Left renal pelvis (tissue), 4 donors: Measurements from ENCODE around the gene S1PR5. TPM values are rescaled to one million over a fixed set of nuclear protein-coding genes. Genes with fewer than 3 reads are reported as not detected.
"Not testable (repeated sequence)": the region's sequence is repeated elsewhere in the genome, so short reads cannot be mapped to it uniquely, and the experiment has no call there.

Experiments used
- DNase-seq, 4 donors: peaks; one replicate each; pipeline ENCODE4 v3.0.0-alpha.2; 2013; ENCODE audit warnings: low read depth in 4 of 4, low spot score in 3 of 4
- polyA plus RNA-seq, 4 donors: library from polyadenylated mRNA; unstranded; fragments of 120-200 nt; gene quantifications; one replicate each; pipeline ENCODE4 v1.2.1, GENCODE V29; 2013; ENCODE audit not compliant: insufficient read length in 4 of 4

Gene S1PR5
- polyA plus RNA-seq, 4 donors, result 1.5 to 1.9 (median 1.6) TPM

- DNase-seq, result no peak
These were observed 29.6 kb upstream of the S1PR5 start for GRCh38 chr19:10546817-10547216.

- DNase-seq, result no peak
These were observed 27.6 kb upstream of the S1PR5 start for GRCh38 chr19:10544753-10545251.

GRCh38 chr19:10544242-10544752 lies 27.1 kb upstream of the S1PR5 start:
- no peak for DNase-seq

- no peak for DNase-seq
These were observed 26.4 kb upstream of the S1PR5 start, which contains the start of gene ATG4D for GRCh38 chr19:10543420-10544241. Gene ATG4D (plus strand): TSS chr19:10543904. CDS start chr19:10544091, 187 bp downstream.

- DNase-seq, result no peak
These were observed 25.8 kb upstream of the S1PR5 start for GRCh38 chr19:10543059-10543419.

- DNase-seq, result not testable (repeated sequence)
These were observed 21.8 kb upstream of the S1PR5 start for GRCh38 chr19:10539016-10539415.

GRCh38 chr19:10538204-10538983 lies 21.1 kb upstream of the S1PR5 start:
- no peak for DNase-seq

GRCh38 chr19:10537668-10538067 lies 20.4 kb upstream of the S1PR5 start:
- no peak for DNase-seq

GRCh38 chr19:10535613-10536012 lies 18.4 kb upstream of the S1PR5 start:
- no peak for DNase-seq

GRCh38 chr19:10533646-10534386 lies 16.6 kb upstream of the S1PR5 start:
- DNase-seq, result no peak

- no peak for DNase-seq
These were observed 15.2 kb upstream of the S1PR5 start for GRCh38 chr19:10532457-10532856.

GRCh38 chr19:10526887-10527286 lies 9.6 kb upstream of the S1PR5 start:
- DNase-seq, result not testable (repeated sequence)

GRCh38 chr19:10525636-10526035 lies 8.4 kb upstream of the S1PR5 start:
- no peak for DNase-seq

GRCh38 chr19:10523135-10523636 lies 5.9 kb upstream of the S1PR5 start:
- DNase-seq, result no peak

GRCh38 chr19:10521461-10522171 lies 4.4 kb upstream of the S1PR5 start:
- DNase-seq, result no peak

GRCh38 chr19:10520652-10521318 lies 3.5 kb upstream of the S1PR5 start:
- no peak for DNase-seq

GRCh38 chr19:10519421-10519820 lies 2.2 kb upstream of the S1PR5 start:
- no peak for DNase-seq

- no peak for DNase-seq
These were observed 1.5 kb upstream of the S1PR5 start for GRCh38 chr19:10518444-10519361.
